ENCODE results near the gene IL1R2.

IL1R2 gene

GRCh38 chr2:102013206-102014040 is 21.7 kb downstream of the IL1R2 start:
- no peak for TF ChIP-seq CTCF (IDR thresholded peaks at IDR 0.05; ENCODE audit: low read depth, low read length)
- in situ Hi-C loops (cut with HindIII; ENCODE audit: low sequenced_read_pairs), result no loop called here
- H3K4me3 ChIP-seq (ENCODE audit: low read depth, low read length), result no peak overlapping the region
- no peak for DNase-seq (ENCODE audit: low read depth, low spot score)

DNA sequence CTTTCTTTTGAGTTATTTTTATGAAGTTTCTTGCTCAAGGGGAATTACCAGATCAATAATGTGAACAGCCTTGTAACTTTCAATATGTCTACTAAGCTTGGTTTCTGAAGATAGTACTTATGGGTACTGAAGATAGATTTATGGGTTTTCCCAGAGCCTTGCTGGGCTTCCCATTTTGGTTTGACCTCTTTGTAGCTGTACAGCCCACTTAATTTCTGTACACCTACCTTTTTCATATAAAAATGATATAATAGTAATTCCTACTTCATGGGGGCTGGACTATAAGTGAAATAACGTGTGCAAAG is 22.2 kb downstream of the IL1R2 start:
- DNase-seq (ENCODE audit: low read depth, low spot score), result no peak
- TF ChIP-seq CTCF (IDR thresholded peaks at IDR 0.05; ENCODE audit: low read depth, low read length), result no peak
- in situ Hi-C loops (cut with HindIII; ENCODE audit: low sequenced_read_pairs), result no loop called here
- H3K4me3 ChIP-seq (ENCODE audit: low read depth, low read length), result no peak overlapping the region

- no peak for DNase-seq (ENCODE audit: low read depth, low spot score)
- TF ChIP-seq CTCF (IDR thresholded peaks at IDR 0.05; ENCODE audit: low read depth, low read length), result no peak
- in situ Hi-C loops (cut with HindIII; ENCODE audit: low sequenced_read_pairs), result no loop called here
- H3K4me3 ChIP-seq (ENCODE audit: low read depth, low read length), result no peak overlapping the region
Measured at GRCh38 chr2:102015399-102015798, 23.6 kb downstream of the IL1R2 start.

DNA sequence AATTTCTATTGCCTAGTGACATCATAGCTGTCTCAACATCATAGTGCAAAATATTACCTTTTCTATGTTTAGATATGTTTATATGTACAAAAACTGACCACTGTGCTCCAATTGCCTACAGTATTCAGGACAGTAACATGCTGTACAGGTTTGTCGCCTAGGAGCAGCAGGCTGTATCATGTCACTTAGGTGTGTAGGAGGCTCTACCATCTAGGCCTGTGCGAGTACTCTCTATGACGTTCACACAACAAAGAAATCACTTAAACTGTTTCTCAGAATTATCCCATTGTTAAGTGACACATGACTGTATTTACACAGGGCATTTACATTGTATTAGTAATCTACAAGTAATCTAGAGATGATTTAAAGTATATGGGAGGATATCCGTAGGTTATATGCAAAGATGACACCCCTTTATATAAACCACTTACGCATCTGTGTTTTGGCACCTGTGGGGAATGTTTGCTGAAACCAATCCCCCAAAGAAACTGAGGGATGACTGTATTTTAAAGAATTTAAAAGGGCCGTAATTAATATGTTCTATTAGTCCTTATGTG is 24.7 kb downstream of the IL1R2 start:
- no peak for TF ChIP-seq CTCF (IDR thresholded peaks at IDR 0.05; ENCODE audit: low read depth, low read length)
- in situ Hi-C loops (cut with HindIII; ENCODE audit: low sequenced_read_pairs), result no loop called here
- DNase-seq (ENCODE audit: low read depth, low spot score), result no peak

DNA sequence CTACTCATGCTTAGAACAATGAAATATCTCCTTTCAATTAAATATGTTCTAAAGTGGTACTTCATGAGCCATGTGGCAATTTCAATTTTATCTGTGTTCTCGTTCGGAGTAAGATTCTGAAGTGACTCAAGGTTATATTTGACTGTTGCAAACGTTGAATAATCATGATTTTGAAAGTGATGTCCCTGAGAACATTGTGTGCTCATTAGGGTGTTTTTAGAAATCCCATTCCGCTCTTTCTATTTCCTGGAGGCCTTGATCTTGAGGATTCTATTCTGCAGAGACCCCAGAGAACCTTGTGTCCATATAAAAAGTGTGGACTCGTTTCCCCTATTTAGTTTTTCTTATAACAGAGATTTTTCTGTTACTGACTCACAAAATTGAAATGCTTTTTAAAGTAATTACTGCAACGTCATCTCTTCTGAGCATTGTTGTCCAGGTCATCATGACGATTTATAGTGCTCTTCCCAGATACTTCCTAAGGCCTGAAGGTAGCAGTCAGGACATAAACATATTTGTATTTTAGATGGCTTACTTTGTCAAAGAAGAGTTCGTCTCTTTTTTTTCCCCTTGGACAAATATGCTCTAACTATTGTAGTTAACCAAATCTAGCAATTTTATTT is 27.2 kb downstream of the IL1R2 start:
- no peak overlapping the region for H3K4me3 ChIP-seq (ENCODE audit: low read depth, low read length)
- TF ChIP-seq CTCF (IDR thresholded peaks at IDR 0.05; ENCODE audit: low read depth, low read length), result no peak
- DNase-seq (ENCODE audit: low read depth, low spot score), result peak; percentile 43
- in situ Hi-C loops (cut with HindIII; ENCODE audit: low sequenced_read_pairs), result no loop called here

More for the DNA sequence above, 24.7 kb downstream of the IL1R2 start:
- H3K4me3 ChIP-seq (ENCODE audit: low read depth, low read length), result no peak overlapping the region

- peak; percentile 98 for TF ChIP-seq CTCF (IDR thresholded peaks at IDR 0.05; ENCODE audit: low read depth, low read length)
- no peak overlapping the region for H3K4me3 ChIP-seq (ENCODE audit: low read depth, low read length)
- DNase-seq (ENCODE audit: low read depth, low spot score), result peak; percentile 91
- in situ Hi-C loops (cut with HindIII; ENCODE audit: low sequenced_read_pairs), result no loop called here
Measured at GRCh38 chr2:102020596-102021170, 28.9 kb downstream of the IL1R2 start.

Measured in astrocyte of the spinal cord (primary cell).